Subcutaneous abdominal adipose tissue (tissue), 5 donors: ENCODE data around the gene HORMAD2.
"Not testable (repeated sequence)": the region's sequence is repeated elsewhere in the genome, so short reads cannot be mapped to it uniquely, and the experiment has no call there.

Source experiments
- H3K27ac ChIP-seq: one replicate; pipeline ENCODE4 v1.7.0; 2013; ENCODE audit warnings: low read depth, mild to moderate bottlenecking, inconsistent platforms, low read length, moderate library complexity
- H3K27me3 ChIP-seq, 5 donors: one replicate each; pipeline ENCODE4 v1.7.0; 2013; ENCODE audit warnings: low read length in 5 of 5, inconsistent platforms in 1 of 5; ENCODE audit not compliant: control insufficient read depth in 5 of 5, insufficient read depth in 4 of 5
- H3K36me3 ChIP-seq, 5 donors: one replicate each; pipeline ENCODE4 v1.7.0; 2013; ENCODE audit warnings: low read length in 5 of 5; ENCODE audit not compliant: control insufficient read depth in 5 of 5, insufficient read depth in 5 of 5
- H3K4me1 ChIP-seq, 5 donors: one replicate each; pipeline ENCODE4 v1.7.0; 2013; ENCODE audit warnings: low read length in 5 of 5, mild to moderate bottlenecking in 3 of 5, moderate library complexity in 1 of 5; ENCODE audit not compliant: control insufficient read depth in 5 of 5, insufficient read depth in 5 of 5
- H3K4me3 ChIP-seq, 5 donors: one replicate each; pipeline ENCODE4 v1.7.0; 2013; ENCODE audit warnings: low read length in 5 of 5, low read depth in 1 of 5
- H3K9ac ChIP-seq, 5 donors: one replicate each; pipeline ENCODE4 v1.7.0; 2013; ENCODE audit warnings: low read length in 5 of 5, mild to moderate bottlenecking in 4 of 5, moderate library complexity in 3 of 5
- H3K9me3 ChIP-seq, 5 donors: one replicate each; pipeline ENCODE4 v1.7.0; 2013; ENCODE audit warnings: low read length in 5 of 5; ENCODE audit not compliant: control insufficient read depth in 5 of 5
- donor health status: healthy.
- donor health status: healthy.
- donor health status: healthy.
- donor health status: healthy.
- donor health status: healthy.

Gene HORMAD2

GRCh38 chr22:30092686-30093085, 12.4 kb downstream of the HORMAD2 start:
- Histone ChIP-seq H3K9me3 (peaks cover 0 to 4% (median 0%) of the 10 kb centered on the region in 5 donors), H3K4me3 (no peak overlapping the region), H3K9ac (no peak overlapping the region), H3K27ac (no peak overlapping the region), H3K36me3 (no peaks in the 10 kb centered on the region), H3K27me3 (no peaks in the 10 kb centered on the region), H3K4me1 (no peaks in the 10 kb centered on the region)

- Histone ChIP-seq H3K9me3 (peaks cover 0 to 4% (median 0%) of the 10 kb centered on the region in 5 donors), H3K4me3 (no peak overlapping the region), H3K4me1 (no peaks in the 10 kb centered on the region), H3K27ac (no peak overlapping the region), H3K36me3 (no peaks in the 10 kb centered on the region), H3K27me3 (no peaks in the 10 kb centered on the region), H3K9ac (no peak overlapping the region)
These were observed 14.5 kb downstream of the HORMAD2 start for GRCh38 chr22:30094804-30095203.

GRCh38 chr22:30097861-30098260, 17.6 kb downstream of the HORMAD2 start:
- H3K9me3 ChIP-seq = peaks cover 0 to under 1% (median 0%) of the 10 kb centered on the region in 5 donors
- no peak overlapping the region for H3K27ac ChIP-seq
- H3K4me1 ChIP-seq = no peaks in the 10 kb centered on the region
- H3K9ac ChIP-seq = no peak overlapping the region
- no peaks in the 10 kb centered on the region for H3K27me3 ChIP-seq
- no peaks in the 10 kb centered on the region for H3K36me3 ChIP-seq
- H3K4me3 ChIP-seq = no peak overlapping the region

GRCh38 chr22:30100770-30101169, 20.5 kb downstream of the HORMAD2 start:
- H3K9ac ChIP-seq, H3K36me3 ChIP-seq, H3K4me3 ChIP-seq, H3K27me3 ChIP-seq, H3K4me1 ChIP-seq, H3K27ac ChIP-seq, H3K9me3 ChIP-seq: not testable (repeated sequence)

GRCh38 chr22:30104501-30105156, 24.4 kb downstream of the HORMAD2 start:
- H3K4me1 ChIP-seq = no peaks in the 10 kb centered on the region

GRCh38 chr22:30105483-30105882, 25.2 kb downstream of the HORMAD2 start:
- H3K9ac ChIP-seq = no peak overlapping the region
- no peaks in the 10 kb centered on the region for H3K4me1 ChIP-seq
- no peak overlapping the region for H3K4me3 ChIP-seq
- peaks cover 0 to 5% (median 0%) of the 10 kb centered on the region in 5 donors for H3K27me3 ChIP-seq
- no peaks in the 10 kb centered on the region for H3K36me3 ChIP-seq
- H3K9me3 ChIP-seq = no peaks in the 10 kb centered on the region
- H3K27ac ChIP-seq = no peak overlapping the region

More at GRCh38 chr22:30104501-30105156, 24.4 kb downstream of the HORMAD2 start:
- Histone ChIP-seq H3K27ac (no peak overlapping the region), H3K36me3 (no peaks in the 10 kb centered on the region), H3K27me3 (peaks cover 0 to 5% (median 0%) of the 10 kb centered on the region in 5 donors), H3K4me3 (no peak overlapping the region), H3K9me3 (no peaks in the 10 kb centered on the region), H3K9ac (no peak overlapping the region)

GRCh38 chr22:30113494-30113893, 33.2 kb downstream of the HORMAD2 start:
- Histone ChIP-seq H3K36me3 (no peaks in the 10 kb centered on the region), H3K9ac (no peak overlapping the region), H3K9me3 (no peaks in the 10 kb centered on the region), H3K27ac (no peak overlapping the region), H3K27me3 (no peaks in the 10 kb centered on the region), H3K4me3 (no peak overlapping the region), H3K4me1 (no peaks in the 10 kb centered on the region)

GRCh38 chr22:30114361-30114760, 34.1 kb downstream of the HORMAD2 start:
- H3K27ac ChIP-seq = no peak overlapping the region
- H3K4me3 ChIP-seq = no peak overlapping the region
- no peaks in the 10 kb centered on the region for H3K36me3 ChIP-seq
- H3K9me3 ChIP-seq = no peaks in the 10 kb centered on the region
- H3K9ac ChIP-seq = no peak overlapping the region
- no peaks in the 10 kb centered on the region for H3K27me3 ChIP-seq
- H3K4me1 ChIP-seq = no peaks in the 10 kb centered on the region

GRCh38 chr22:30115705-30116104, 35.4 kb downstream of the HORMAD2 start:
- Histone ChIP-seq H3K36me3 (no peaks in the 10 kb centered on the region), H3K27me3 (no peaks in the 10 kb centered on the region), H3K9me3 (no peaks in the 10 kb centered on the region), H3K27ac (no peak overlapping the region), H3K9ac (no peak overlapping the region), H3K4me3 (no peak overlapping the region), H3K4me1 (no peaks in the 10 kb centered on the region)

GRCh38 chr22:30116362-30117117, 36.3 kb downstream of the HORMAD2 start:
- Histone ChIP-seq H3K4me1 (no peaks in the 10 kb centered on the region), H3K36me3 (no peaks in the 10 kb centered on the region), H3K9ac (no peak overlapping the region), H3K27ac (no peak overlapping the region), H3K4me3 (no peak overlapping the region), H3K27me3 (no peaks in the 10 kb centered on the region), H3K9me3 (no peaks in the 10 kb centered on the region)
